Stimulated activated CD8-positive, alpha-beta memory T cell treated with anti-CD3 and anti-CD28 coated beads, Interleukin-12 subunit alpha, Interleukin-12 subunit beta, amount 100 ng/mL, for 4 hours (primary cell): Measurements from ENCODE around the gene CDKN2B-AS1.

ENCODE experiments used
- DNase-seq: peaks from one replicate; pipeline ENCODE4 v3.0.0-alpha.2; 2020; ENCODE audit warnings: low read depth

CDKN2B-AS1 gene

DNA sequence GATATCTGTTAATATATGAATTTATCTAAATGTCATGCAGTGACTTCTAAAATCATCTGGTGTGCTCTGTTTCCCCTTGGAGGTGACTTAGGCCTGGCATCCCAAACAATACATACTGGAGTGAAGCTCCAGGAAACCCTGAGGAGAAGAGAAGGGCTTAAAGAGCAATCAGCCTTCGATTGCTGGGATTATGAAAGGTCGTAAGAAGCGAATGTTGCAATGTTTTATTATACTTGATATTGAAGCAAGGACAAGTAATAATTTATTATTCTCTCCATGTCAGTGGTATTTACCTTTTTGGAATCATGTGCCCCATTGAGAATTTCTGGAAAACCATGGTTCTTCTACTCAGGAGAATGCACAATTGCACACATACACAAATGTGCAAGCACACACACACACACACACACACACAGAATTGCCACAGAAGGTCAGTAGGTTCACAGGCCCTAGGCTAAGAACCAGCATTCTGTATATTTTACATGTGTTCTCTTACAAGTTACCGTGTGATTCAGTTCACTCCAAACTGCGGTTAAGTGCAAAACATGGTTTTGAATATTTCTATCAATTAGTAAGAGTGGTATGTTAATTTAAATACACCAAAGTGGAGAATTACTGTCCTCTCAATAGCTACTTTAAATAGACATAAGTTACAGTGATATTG lies 93.6 kb downstream of the CDKN2B-AS1 start:
- DNase-seq, result no peak

DNA sequence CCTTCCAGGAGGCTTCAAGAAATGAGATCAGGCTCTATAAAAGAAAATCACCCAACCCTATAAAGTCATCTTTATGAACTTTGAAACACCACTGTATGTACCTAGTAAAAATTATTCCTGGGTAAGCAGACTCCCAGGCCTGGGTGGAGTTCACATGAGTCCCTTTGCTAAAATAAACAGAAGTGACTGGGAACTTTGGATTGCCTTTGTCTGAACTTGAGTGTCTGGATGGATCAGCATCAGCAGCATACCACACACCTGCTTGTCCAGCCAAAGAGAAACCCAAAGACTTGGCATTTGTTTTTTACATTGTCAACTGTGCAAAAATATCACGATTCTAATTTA lies 94.1 kb downstream of the CDKN2B-AS1 start:
- no peak for DNase-seq

DNA sequence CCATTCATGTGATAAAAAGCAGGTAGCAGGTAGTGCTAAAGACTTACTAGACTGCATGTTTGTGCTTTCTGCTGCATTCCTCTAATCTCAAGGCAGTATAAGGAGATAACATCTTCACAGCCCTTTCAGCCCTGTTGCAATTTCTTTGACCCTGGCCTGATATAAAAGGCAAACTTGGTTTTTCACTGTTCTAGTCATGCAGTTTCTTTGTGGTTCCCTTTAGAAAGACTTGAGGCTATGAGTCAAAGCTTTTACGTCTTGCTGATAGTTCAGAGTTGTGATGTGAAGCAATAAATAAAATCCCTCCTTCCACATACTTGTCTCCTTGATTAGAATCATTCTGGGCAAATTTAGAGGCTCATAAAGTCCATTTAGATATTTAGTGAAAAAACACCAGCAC lies 103.1 kb downstream of the CDKN2B-AS1 start:
- no peak for DNase-seq

DNA sequence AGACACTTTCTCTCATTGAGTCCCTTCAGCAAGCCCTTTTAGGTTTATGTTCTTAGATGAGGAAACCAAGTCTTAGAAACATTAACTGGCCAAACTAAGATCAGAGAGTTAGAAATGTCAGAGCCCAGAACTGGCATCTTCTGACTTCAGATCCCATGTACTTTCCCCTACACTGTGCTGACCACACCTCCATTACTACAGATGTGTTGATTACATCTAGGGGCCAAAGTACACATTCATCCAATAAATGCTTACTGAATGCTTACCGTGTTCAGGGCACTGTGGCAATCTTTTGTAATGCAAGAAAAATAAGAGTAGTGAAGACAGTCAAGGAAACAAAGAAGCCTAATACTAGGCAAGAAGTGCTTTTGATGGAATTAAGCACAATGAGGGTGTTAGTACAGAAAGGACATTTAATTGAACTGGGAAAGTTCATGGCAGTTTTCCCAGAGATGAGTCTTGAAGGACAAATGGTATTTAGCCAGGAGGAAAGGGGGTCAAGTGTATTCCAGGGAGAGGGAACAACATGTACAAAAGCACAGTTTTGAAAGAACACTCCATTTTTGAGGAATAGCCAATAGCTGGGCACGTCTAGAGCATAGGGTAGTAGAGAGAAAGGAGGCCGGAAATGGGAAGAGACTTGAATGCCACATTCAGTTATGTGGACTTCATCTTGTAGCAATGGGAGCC lies 104.2 kb downstream of the CDKN2B-AS1 start:
- DNase-seq, result no peak

DNA sequence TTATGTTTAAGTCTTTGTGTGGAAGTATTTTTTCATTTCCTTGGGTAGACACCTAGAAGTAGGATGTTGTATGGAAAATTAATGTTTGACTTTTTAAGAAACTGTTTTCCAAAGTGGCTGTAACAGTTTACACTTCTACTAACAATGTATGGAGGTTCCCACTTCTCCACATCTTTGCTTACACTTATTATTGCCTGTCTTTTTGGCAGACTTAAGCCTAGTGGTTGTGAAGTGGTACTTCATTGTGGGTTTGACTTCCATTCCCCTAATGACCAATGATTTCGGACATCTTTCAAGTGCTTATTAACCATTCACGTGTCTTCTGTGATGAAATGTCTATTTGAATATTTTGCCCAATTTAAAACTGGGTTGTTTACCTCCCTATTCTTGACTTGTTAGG lies 106.0 kb downstream of the CDKN2B-AS1 start:
- DNase-seq, result no peak

DNA sequence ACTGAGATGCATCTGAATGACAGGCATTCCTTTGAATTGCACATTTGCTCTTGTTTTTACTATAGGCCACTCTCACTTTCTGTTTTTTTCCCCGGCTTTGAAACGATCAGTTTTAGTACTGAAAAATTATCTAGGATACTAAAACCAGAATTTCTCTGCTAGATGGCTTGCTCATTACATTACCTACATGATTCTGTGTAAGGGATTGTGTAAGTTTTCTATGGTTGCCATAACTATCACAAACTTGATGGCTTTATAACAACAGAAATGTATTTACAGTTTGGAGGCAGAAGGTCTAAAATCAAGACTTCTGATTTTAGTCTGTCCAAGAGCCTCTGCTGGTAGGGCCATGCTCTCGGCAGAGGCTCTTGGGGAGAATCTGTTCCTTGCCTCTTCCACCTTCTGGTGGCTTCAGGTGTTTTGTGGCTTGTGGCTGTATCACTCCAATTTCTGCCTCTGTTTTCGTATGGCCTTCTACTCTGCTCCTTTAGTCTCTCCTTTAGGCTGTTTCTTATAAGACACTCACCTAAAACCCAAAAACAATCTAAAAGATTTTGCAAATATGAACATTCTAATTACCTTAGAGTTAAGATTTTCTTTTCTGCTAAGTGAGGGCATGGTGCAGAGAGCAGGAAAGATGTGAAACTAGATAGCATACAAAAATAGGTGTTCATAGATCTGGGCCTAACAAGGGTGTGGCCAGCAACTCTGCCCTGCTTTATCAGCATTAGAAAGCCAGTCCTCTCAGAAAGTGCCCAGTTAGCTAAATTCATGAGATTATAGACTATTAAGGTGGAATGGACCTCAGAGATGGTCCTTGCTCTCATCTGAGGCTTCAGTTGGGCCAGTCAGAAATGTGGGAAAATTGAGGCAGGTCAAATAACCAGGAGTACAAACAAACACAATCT lies 107.8 kb downstream of the CDKN2B-AS1 start:
- no peak for DNase-seq

DNA sequence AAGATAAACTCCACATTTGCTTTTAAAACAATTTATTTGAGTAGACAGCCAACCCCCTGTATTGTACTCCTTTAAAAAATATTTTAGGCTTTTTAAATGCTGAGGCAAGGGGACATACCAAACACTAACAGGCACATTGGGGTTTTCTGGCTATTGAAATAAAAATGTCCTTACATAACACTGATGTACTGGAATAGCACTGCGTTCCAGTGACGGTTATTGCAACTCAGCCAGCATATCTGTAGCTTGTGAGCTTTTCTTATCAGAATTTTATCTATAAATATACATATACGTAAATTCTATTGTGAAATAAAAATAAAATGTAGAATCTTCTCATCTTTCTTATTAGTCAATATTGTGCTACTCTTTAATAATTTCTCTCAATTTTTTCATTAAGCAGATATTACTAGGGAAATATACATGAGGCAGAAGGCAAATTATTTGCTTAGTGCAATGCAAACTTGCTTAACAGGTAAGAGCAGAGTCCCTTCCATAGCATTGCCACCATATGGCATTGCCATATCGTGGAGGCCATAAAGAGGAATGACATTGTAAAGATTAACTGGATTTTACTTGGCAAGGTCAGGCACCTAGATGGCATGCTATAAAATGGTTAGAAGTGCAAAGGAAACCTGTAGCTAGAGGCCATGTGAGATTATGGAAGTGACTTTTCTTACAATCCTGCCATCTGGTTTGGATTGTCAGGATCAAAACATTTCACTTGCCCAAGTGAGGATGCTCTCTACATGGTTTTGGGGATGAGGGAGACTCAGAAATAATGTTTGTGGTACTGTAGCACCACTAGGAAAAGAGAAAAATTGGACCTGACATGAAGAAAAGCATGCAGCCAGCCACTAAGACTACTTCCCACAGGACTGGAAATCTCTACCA lies 109.3 kb downstream of the CDKN2B-AS1 start:
- no peak for DNase-seq

DNA sequence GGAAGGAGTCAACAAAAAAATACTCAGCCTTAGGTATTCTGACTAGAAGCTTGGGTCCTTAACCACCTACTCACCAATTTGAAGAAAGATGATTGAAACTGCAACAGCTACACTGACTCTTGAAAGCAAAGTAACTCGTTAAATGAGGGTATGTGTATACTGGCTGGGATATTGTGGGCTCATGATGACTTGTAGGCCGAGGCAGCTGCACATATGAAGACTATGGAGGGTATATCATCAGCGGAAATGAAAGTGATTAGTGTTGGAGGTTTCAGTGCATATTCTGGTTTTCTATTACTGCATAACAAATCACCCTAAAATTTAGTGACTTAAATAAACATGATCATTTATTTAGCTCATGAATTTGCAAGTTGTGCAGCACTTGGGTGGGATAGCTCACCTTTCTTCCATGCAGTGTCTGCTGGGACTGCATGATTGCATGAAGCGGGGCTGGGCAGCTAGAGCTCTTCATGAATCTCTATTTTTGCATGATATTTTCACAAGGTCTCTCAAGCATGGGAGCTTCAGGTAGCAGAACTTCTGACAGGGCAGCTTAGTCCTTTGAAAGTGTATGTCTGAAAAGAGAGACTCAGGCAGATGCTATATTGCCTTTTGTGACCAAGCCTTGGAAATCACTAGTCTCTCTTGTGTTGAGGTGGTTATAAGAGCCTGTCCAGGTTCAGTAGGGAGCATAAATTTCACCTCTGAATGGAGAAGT lies 110.6 kb downstream of the CDKN2B-AS1 start:
- DNase-seq, result no peak

DNA sequence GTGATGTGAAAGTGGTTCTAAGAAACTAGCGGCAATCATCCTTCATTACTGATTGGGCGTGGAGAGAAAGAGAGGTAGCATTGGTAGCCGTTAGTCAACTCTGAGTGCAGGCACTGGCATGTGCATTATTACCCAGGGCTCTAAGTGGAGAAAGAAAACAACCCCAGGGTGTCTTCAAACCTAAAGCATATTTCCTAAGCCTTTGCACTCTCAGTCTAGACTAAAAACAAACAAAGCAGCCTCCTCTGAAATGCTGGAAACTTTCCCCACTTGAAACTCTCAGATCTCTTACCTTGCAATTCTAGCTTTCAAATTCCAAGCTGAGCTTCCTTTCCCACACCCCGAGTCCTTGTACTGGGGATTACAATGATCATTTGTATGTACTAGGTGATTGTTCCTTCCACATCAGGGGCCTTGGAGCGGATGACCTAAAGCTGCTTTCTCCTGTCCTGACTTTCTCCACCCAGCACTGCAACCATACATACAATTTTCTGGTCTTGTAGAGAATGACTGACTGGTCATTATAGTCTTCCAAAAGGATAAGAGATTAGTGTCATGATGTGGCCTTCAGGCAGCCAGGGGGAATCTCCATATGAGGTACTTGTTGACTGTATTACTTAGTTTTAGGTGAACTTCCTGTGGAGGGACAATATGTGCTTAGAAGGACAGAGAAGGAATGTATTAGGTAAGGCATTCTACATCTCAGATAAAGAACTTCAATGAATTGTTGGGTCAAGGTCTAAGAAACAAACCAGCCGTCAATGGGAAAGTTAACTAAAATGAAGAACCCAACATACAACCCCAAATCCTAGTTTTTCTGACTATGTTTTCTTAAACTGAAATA lies 112.8 kb downstream of the CDKN2B-AS1 start:
- no peak for DNase-seq

DNA sequence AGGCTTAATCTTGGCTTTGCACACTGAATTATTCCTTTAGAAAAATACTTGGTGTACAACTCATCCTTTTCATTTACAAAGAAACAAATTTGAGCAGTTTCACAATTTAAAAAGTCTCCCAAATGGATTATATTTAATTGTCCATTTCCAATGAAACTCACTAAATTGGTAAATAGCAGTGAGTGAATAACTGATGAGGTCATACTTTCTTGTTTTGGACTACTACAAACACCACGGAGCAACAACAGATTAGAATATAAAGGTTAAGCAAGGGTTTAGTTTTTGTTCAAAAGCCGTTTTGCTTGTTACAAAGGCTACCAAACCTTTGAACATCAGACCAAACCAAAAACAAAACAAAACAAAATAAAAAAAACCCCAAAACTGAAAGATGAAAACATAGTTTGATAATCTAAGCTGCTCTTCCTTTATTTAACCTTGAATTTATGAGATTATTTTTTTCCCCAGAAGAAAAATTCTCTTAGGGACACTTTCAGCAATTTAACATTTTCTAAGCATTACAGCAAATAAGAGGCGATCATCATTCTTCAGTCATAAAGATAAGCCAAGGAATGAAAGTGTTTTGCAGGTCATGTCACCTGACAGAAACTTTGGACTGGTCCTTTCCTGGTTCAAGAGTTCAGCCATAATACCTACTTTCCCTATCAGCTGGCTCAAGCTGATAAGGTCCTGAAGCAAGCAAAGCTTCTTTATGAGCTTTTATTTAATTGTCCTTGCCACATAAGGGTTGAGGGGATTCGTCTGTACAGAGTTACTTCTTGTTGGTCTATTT lies 114.2 kb downstream of the CDKN2B-AS1 start:
- no peak for DNase-seq

DNA sequence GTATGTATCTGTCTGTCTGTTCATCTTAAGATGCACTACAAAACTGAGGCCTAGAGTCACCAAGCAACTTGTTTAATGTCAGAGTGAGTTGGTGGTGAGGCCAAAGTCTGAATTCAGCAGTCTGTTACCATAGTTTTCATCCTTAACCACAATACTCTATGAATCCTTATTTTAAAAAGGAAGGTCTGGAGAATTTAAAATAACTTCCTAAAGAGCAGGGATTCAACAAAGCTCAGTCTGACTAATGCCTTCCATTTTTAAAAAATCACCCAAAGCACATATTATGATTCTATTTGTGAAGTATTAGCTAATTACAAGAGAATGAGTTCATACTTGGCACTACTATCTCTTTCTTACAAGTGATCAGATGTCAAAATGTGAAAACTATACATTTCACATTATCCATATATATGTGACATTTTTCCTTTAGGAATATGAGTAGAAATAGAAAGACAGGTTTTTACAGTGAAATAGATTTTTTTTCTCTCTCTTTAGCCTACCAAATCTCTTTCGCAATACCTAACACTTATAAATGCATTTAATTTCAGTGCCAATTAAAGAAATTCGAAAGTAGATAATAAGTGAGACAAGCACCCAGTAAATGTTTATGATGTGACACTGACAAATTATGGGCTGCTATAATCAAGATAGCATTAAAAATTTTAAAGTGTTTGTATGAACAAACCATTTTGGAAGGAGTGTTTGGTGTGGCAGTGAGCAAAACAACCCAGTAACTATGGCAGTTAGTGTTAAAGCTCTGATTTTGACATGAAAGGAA lies 116.8 kb downstream of the CDKN2B-AS1 start:
- no peak for DNase-seq

DNA sequence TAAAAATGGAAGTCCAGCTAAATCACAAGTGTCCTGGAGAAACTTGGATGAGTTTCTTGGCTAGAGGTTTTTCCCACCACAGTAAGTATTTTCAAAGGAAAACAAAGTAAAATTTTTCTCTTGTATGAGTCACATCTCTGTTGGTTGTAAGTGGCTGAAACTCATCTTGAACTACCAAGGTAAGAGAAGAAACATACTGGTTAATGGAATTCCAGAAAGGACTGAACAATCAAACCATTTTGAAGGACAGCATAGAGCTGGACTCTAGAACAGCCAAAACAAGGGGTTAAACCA lies 117.3 kb downstream of the CDKN2B-AS1 start:
- DNase-seq, result no peak

DNA sequence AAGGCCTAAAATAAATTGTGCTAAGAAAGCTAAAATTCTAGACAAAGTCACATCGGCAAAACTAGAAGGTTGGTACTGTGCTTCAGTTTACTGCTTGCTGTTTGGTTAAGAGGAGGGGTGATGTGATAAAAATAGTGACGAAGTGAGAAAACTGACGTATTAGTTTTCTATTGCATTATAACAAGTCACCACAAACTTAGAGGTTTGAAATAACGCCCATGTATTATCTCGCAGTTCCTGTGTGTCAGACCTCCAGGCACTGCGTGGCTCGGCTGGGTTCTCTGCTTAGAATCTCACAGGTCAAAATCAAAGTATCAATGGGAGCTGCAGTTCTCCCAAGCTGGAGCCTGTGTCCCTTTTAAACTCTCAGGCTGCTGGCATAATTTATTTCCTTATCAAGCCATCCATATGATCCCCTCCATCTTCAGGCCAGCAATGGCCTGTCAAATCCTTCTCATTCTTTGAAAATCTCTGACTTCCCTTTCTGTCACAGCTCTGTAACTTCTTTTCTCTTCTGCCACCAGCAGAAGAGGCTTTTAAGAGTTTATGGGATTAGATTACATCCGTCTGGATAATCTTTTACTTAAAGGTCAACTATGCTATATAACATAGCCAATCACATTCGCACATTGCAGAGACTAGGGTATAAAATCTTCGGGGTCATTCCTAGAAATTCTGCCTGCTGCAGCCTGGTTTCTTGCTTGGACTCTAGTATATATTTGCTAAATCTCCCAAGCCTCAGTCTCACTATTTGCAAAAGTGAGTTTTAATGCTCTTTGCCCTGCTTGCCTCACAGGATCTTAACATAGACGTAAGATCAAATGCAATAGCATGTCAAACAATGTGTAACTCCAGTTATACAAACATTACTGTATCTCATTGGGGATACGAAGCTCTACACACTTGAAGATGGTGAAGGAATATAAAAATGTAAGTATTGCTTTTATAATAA lies 118.6 kb downstream of the CDKN2B-AS1 start:
- no peak for DNase-seq

DNA sequence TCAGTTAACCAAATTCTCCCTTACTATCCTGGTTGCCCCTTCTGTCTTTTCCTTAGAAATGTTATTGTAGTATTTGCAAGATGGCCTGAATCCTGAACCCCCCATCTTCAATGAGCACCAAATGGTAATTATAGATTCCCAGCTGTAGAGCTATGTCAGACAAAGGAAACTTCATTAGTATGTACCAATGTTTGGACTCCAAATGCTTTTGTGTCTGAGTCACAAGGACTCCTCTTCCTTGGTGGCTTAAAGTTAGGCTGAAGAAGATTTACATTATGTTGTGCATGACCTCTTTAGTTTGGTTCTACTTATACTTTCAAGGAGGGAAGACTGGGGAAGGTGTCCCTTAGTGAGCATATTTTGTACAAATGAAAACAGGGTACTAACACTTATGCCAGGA lies 120.4 kb downstream of the CDKN2B-AS1 start:
- no peak for DNase-seq

DNA sequence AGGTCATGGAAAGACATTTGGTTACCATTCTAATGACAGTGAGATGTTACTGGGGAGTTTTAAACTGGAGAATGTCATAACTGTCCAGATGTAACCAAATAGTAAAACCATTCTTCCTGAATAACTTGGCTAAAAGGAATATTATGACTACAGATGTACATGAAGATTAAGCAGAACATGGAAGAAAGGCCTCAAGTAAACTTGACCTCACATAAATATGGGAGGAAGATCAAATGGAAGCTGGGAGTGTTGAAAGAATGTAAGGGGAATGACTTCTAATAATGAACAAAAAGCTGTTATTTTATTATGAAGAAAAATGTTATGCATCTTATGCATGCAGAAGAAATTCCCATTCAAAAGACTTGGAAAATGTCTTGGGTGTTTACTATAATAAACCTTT lies 122.2 kb downstream of the CDKN2B-AS1 start:
- no peak for DNase-seq

DNA sequence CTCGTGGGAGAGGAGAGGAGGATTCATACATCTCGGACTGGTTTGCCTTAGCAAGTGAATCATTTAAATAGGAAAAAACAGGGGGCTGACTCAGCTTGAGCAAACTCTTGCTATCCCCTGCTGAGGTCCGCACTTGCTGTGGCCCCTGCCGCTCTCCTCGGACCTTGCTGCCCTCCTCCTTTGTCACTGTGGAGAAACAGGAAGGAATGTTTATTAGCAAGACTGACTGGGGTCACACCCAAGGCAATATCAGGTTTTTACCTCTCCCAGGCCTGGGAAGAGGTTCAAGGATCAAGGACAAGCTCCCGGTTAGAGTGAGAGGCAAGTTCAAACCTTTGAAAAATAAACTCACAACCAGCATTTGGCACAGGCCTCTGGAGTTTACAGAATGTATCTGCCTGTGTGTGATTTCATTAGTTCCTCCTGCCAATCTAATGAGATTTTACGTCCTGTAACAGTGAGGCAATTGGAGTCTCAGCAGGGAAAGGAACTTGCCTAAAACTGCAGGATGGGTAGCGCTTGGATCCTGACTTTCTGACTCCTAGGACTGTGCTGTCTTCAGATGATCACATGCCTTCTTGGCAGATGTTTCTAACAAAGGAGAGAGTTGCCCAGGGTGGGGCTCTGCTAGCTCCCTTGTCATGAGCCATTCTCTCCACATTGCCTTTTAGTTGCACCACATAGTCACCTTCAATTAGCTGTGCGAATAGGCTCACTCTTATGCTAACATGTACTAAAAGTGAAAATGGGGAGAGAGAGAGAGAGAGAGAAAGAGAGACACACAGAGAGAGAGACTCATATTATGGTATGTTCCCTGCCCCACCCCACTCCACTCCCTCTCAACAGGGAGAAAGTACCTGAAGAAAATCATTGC lies 123.2 kb downstream of the CDKN2B-AS1 start:
- no peak for DNase-seq
